Activated CD4-positive, alpha-beta T cell treated with anti-CD3 and anti-CD28 coated beads, Interleukin-2, Interleukin-6, amounts not matched to agents 100 ng/mL and 50 ng/mL, durations not matched to agents 16 hours and 8 hours (primary cell): ENCODE results near the gene DDX31.
A peak's percentile ranks its signal among the peaks of the same experiment; 100 is the strongest.

Experiments used
- DNase-seq: peaks from one replicate; pipeline ENCODE4 v3.0.0-alpha.2; 2020

Gene DDX31

GRCh38 chr9:132672413-132672690 lies 2.6 kb upstream of the DDX31 start:
- no peak for DNase-seq

- peak; percentile 17 for DNase-seq
Observed at GRCh38 chr9:132671620-132672412, 2.0 kb upstream of the DDX31 start.

GRCh38 chr9:132670457-132671391 lies 941 bp upstream of the DDX31 start, which contains the start of gene GTF3C4:
Gene GTF3C4, plus strand, starts transcription at chr9:132670464. Its CDS starts 135 bp downstream, at chr9:132670599.
- peak; percentile 56 for DNase-seq

- DNase-seq, result no peak
Observed at GRCh38 chr9:132669319-132669697, 475 bp downstream of the DDX31 start.

GRCh38 chr9:132663851-132664250 lies 5.9 kb downstream of the DDX31 start:
- DNase-seq, result no peak

- DNase-seq, result no peak
Observed at GRCh38 chr9:132663117-132663516, 6.7 kb downstream of the DDX31 start.

- DNase-seq, result no peak
Observed at GRCh38 chr9:132662152-132662945, 7.4 kb downstream of the DDX31 start.

GRCh38 chr9:132656299-132656698 lies 13.5 kb downstream of the DDX31 start:
- no peak for DNase-seq

GRCh38 chr9:132651259-132651658 lies 18.5 kb downstream of the DDX31 start:
- no peak for DNase-seq

- no peak for DNase-seq
Observed at GRCh38 chr9:132648685-132649084, 21.1 kb downstream of the DDX31 start.

- no peak for DNase-seq
Observed at GRCh38 chr9:132648283-132648682, 21.5 kb downstream of the DDX31 start.

GRCh38 chr9:132647806-132648205 lies 22.0 kb downstream of the DDX31 start:
- no peak for DNase-seq

GRCh38 chr9:132647355-132647754 lies 22.4 kb downstream of the DDX31 start:
- DNase-seq, result no peak

- no peak for DNase-seq
Observed at GRCh38 chr9:132646726-132647125, 23.1 kb downstream of the DDX31 start.

- no peak for DNase-seq
Observed at GRCh38 chr9:132645711-132646110, 24.1 kb downstream of the DDX31 start.

GRCh38 chr9:132645306-132645705 lies 24.5 kb downstream of the DDX31 start:
- no peak for DNase-seq

- DNase-seq, result peak; percentile 14
Observed at GRCh38 chr9:132644251-132644650, 25.5 kb downstream of the DDX31 start.

- DNase-seq, result no peak
Observed at GRCh38 chr9:132641216-132641615, 28.6 kb downstream of the DDX31 start.

GRCh38 chr9:132639322-132639721 lies 30.5 kb downstream of the DDX31 start:
- DNase-seq, result no peak

- DNase-seq, result no peak
Observed at GRCh38 chr9:132638240-132638639, 31.5 kb downstream of the DDX31 start.

GRCh38 chr9:132637801-132638200 lies 32.0 kb downstream of the DDX31 start:
- DNase-seq, result no peak

- DNase-seq, result no peak
Observed at GRCh38 chr9:132637351-132637750, 32.4 kb downstream of the DDX31 start.

- DNase-seq, result no peak
Observed at GRCh38 chr9:132634327-132634726, 35.5 kb downstream of the DDX31 start.
